K562 (cell line): ENCODE data around the gene EMD. TPM values are rescaled to one million over a fixed set of nuclear protein-coding genes. Genes with fewer than 3 reads are reported as not detected.
A peak's percentile ranks its signal among the peaks of the same experiment; 100 is the strongest.

Source experiments
- CBX2 ChIP-seq: fragments of 200-600 bp; sonication (generic); IDR thresholded peaks from one replicate; pipeline ENCODE4 v1.6.1; 2012; ENCODE audit warnings: mild to moderate bottlenecking, low read length, inconsistent platforms; ENCODE audit not compliant: insufficient read depth, poor library complexity, severe bottlenecking
- FOS ChIP-seq: IDR thresholded peaks from 3 replicates; pipeline ENCODE4 v1.6.1; 2011; ENCODE audit not compliant: insufficient read length; ENCODE audit errors: extremely low read depth
- ILK ChIP-seq: fragments of 450-650 bp; IDR thresholded peaks from 2 replicates; pipeline ENCODE4 v1.6.1; 2016; ENCODE audit warnings: missing genetic modification characterization, low read depth, mild to moderate bottlenecking, missing compliant biosample characterization, moderate library complexity, borderline replicate concordance
- KAT7 ChIP-seq: sonication (generic); formaldehyde crosslinking; IDR thresholded peaks from 2 replicates; pipeline ENCODE4 v1.8.0; 2022; ENCODE audit warnings: missing genetic modification reagents, mild to moderate bottlenecking, borderline replicate concordance
- NFRKB ChIP-seq: fragments of 450-650 bp; IDR thresholded peaks from 2 replicates; pipeline ENCODE4 v1.6.1; 2016; ENCODE audit warnings: low read depth
- SMAD1 ChIP-seq: fragments of 150-350 bp; IDR thresholded peaks from 2 replicates; pipeline ENCODE4 v1.6.1; 2014; ENCODE audit warnings: low read length, low read depth; ENCODE audit not compliant: partially characterized antibody
- SMARCE1 ChIP-seq: fragments of 450-650 bp; IDR thresholded peaks from 2 replicates; pipeline ENCODE4 v1.7.1; 2016; ENCODE audit warnings: mild to moderate bottlenecking
- SMC3 ChIP-seq: conservative IDR thresholded peaks from 2 replicates; pipeline ENCODE4 v1.6.1; 2011; ENCODE audit warnings: low read depth, low read length, improper control_type of control experiment; ENCODE audit not compliant: insufficient read depth
- TEAD1 ChIP-seq, 2 experiments: fragments of 450-650 bp in 1 of 2; sonication (generic) in 1 of 2; formaldehyde crosslinking; IDR thresholded peaks; 2 replicates each; pipeline versions ENCODE4 v1.4.0 to v1.8.0; 2020 to 2022; ENCODE audit warnings: mild to moderate bottlenecking in 2 of 2, missing genetic modification reagents in 1 of 2
- XRCC4 ChIP-seq: IDR thresholded peaks from one replicate; pipeline ENCODE4 v1.6.1; 2011; ENCODE audit not compliant: insufficient read depth, insufficient read length; ENCODE audit errors: extremely low read depth
- ZNF830 ChIP-seq: fragments of 250-450 bp; sonication (Bioruptor Pico); IDR thresholded peaks from 2 replicates; pipeline ENCODE4 v1.5.0; 2021; ENCODE audit warnings: mild to moderate bottlenecking
- polyA plus RNA-seq, 8 experiments: library from polyadenylated mRNA; depleted of rRNA in 4 of 8; stranded (reverse) in 5 of 8; unstranded in 3 of 8; fragments of >200 nt; fragmentation: Nextera tagmentation in 2 of 8; fragmentation: Illumina TruSeq in 1 of 8; extraction: Ambion mirVana in 2 of 8; extraction: Trizol in 1 of 8; gene quantifications; 2 replicates each; pipeline versions ENCODE4 v1.2.1 to v1.2.3, GENCODE V29; 2011 to 2014; ENCODE audit warnings: inconsistent platforms in 1 of 8, missing spikeins in 1 of 8
- total RNA-seq, 7 experiments: library from RNA; depleted of rRNA in 6 of 7; stranded (reverse); fragments of >200 nt in 6 of 7; fragmentation: Illumina TruSeq in 2 of 7; extraction: Trizol in 2 of 7; gene quantifications; 2 replicates each; pipeline versions ENCODE4 v1.2.1 to v1.2.3, GENCODE V29; 2011 to 2021; ENCODE audit warnings: low replicate concordance in 1 of 7
- TF ChIP-seq, protein P1 (sequence below): sonication (generic); formaldehyde crosslinking; IDR thresholded peaks from 2 replicates; pipeline ENCODE4 v1.8.0; 2022; ENCODE audit warnings: mild to moderate bottlenecking, missing genetic modification reagents
- TF ChIP-seq, protein P2 (sequence below): fragments of 450-650 bp; formaldehyde crosslinking; IDR thresholded peaks from 2 replicates; pipeline ENCODE4 v1.4.0; 2022; ENCODE audit warnings: missing genetic modification characterization
- TF ChIP-seq, protein P3 (sequence below), 2 experiments: fragments of 450-650 bp; IDR thresholded peaks; 2 replicates each; pipeline ENCODE4 v1.6.1; 2016
- TF ChIP-seq, protein P4 (sequence below), 2 experiments: IDR thresholded peaks; 2 replicates each; pipeline ENCODE4 v1.6.1; 2012; ENCODE audit warnings: improper control_type of control experiment in 2 of 2, low read depth in 2 of 2, low read length in 2 of 2, borderline replicate concordance in 1 of 2

The EMD gene
- total and polyA plus RNA-seq, 9 of the 15 experiments (the other 6 are each of a cell fraction or from before 2014, with no cell fraction given), result 2.3 to 206 (median 61.9) TPM

DNA sequence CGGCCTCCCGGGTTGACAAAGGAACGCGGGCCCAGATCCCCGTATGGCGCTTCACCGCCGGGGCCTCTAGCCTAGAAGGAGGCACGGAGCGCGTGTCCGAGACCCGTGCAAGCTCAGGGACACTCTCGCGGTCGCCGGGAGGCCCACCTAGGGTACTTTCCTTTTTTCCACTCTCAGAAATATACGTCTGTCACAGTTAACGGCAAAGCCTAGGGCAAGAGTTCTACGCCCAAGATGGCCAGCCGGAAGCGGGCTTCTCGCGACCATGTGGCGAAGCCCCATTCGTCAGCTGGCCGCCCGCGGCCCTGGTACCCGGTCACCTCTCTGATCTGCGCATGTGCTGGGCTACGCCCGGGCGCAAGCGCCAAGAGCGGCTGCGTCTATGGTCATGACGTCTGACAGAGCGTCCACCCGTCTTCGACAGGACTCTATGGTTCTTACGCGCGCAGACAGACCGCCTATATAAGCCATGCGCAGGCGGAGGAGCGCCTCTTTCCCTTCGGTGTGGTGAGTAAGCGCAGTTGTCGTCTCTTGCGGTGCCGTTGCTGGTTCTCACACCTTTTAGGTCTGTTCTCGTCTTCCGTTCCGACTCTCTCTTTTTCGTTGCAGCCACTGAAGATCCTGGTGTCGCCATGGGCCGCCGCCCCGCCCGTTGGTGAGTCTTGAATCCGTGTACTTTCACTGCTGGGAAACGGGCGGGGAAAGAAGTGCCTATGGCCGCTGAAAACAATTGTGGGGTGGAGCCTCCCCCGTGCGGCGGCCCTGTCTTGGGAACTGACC lies 19.0 kb downstream of the EMD start, which contains the start of gene RPL10 (continued):
- TF ChIP-seq, protein P1, sequence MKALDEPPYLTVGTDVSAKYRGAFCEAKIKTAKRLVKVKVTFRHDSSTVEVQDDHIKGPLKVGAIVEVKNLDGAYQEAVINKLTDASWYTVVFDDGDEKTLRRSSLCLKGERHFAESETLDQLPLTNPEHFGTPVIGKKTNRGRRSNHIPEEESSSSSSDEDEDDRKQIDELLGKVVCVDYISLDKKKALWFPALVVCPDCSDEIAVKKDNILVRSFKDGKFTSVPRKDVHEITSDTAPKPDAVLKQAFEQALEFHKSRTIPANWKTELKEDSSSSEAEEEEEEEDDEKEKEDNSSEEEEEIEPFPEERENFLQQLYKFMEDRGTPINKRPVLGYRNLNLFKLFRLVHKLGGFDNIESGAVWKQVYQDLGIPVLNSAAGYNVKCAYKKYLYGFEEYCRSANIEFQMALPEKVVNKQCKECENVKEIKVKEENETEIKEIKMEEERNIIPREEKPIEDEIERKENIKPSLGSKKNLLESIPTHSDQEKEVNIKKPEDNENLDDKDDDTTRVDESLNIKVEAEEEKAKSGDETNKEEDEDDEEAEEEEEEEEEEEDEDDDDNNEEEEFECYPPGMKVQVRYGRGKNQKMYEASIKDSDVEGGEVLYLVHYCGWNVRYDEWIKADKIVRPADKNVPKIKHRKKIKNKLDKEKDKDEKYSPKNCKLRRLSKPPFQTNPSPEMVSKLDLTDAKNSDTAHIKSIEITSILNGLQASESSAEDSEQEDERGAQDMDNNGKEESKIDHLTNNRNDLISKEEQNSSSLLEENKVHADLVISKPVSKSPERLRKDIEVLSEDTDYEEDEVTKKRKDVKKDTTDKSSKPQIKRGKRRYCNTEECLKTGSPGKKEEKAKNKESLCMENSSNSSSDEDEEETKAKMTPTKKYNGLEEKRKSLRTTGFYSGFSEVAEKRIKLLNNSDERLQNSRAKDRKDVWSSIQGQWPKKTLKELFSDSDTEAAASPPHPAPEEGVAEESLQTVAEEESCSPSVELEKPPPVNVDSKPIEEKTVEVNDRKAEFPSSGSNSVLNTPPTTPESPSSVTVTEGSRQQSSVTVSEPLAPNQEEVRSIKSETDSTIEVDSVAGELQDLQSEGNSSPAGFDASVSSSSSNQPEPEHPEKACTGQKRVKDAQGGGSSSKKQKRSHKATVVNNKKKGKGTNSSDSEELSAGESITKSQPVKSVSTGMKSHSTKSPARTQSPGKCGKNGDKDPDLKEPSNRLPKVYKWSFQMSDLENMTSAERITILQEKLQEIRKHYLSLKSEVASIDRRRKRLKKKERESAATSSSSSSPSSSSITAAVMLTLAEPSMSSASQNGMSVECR, result peak; percentile 82
- TF ChIP-seq, protein P2, sequence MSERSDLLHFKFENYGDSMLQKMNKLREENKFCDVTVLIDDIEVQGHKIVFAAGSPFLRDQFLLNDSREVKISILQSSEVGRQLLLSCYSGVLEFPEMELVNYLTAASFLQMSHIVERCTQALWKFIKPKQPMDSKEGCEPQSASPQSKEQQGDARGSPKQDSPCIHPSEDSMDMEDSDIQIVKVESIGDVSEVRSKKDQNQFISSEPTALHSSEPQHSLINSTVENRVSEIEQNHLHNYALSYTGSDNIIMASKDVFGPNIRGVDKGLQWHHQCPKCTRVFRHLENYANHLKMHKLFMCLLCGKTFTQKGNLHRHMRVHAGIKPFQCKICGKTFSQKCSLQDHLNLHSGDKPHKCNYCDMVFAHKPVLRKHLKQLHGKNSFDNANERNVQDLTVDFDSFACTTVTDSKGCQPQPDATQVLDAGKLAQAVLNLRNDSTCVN, result no peak
- TF ChIP-seq, protein P3, sequence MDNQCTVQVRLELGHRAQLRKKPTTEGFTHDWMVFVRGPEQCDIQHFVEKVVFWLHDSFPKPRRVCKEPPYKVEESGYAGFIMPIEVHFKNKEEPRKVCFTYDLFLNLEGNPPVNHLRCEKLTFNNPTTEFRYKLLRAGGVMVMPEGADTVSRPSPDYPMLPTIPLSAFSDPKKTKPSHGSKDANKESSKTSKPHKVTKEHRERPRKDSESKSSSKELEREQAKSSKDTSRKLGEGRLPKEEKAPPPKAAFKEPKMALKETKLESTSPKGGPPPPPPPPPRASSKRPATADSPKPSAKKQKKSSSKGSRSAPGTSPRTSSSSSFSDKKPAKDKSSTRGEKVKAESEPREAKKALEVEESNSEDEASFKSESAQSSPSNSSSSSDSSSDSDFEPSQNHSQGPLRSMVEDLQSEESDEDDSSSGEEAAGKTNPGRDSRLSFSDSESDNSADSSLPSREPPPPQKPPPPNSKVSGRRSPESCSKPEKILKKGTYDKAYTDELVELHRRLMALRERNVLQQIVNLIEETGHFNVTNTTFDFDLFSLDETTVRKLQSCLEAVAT (IDR thresholded peaks at IDR 0.05), result peak; percentile 93 to 97
- TF ChIP-seq KAT7 (CRISPR knock-in tag) (no peak; the same call in 1 of the 2 replicates), FOS (no peak), TEAD1 (CRISPR knock-in tag; IDR thresholded peaks at IDR 0.05) (peak in 1 of 2 experiments; percentile 90; a peak in 2 of 4 replicates), ZNF830 (CRISPR knock-in tag) (no peak), CBX2 (no peak), SMAD1 (peak; percentile 97), XRCC4 (no peak), NFRKB (peak; percentile 85), ILK (no peak), SMARCE1 (no peak), SMC3 (0 out of 2 replicates have a peak, but pooled peaks have one; percentile 3)
- TF ChIP-seq, protein P4, sequence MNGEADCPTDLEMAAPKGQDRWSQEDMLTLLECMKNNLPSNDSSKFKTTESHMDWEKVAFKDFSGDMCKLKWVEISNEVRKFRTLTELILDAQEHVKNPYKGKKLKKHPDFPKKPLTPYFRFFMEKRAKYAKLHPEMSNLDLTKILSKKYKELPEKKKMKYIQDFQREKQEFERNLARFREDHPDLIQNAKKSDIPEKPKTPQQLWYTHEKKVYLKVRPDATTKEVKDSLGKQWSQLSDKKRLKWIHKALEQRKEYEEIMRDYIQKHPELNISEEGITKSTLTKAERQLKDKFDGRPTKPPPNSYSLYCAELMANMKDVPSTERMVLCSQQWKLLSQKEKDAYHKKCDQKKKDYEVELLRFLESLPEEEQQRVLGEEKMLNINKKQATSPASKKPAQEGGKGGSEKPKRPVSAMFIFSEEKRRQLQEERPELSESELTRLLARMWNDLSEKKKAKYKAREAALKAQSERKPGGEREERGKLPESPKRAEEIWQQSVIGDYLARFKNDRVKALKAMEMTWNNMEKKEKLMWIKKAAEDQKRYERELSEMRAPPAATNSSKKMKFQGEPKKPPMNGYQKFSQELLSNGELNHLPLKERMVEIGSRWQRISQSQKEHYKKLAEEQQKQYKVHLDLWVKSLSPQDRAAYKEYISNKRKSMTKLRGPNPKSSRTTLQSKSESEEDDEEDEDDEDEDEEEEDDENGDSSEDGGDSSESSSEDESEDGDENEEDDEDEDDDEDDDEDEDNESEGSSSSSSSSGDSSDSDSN (IDR thresholded peaks at IDR 0.05; ENCODE audit: borderline replicate concordance in 1 of 2, low read depth in 2 of 2, low read length in 2 of 2), result no peak
